HEK293 (cell line): ENCODE results near the gene ZNF296.

Source experiments
- CTCF ChIA-PET: fragments of 350-600 bp; formaldehyde crosslinking; extraction: SDS; loops from one replicate; lab custom pipeline; 2021; ENCODE audit warnings: antibody characterized with exemption; lab: Yijun Ruan, JAX
- POLR2A ChIA-PET: fragments of 300-600 bp; formaldehyde crosslinking; extraction: SDS; loops from one replicate; lab custom pipeline; 2020; ENCODE audit warnings: antibody characterized with exemption, inconsistent platforms; lab: Yijun Ruan, JAX
- H3K27ac ChIP-seq: fragments of 200-500 bp; sonication (Bioruptor generic); 2 replicates; pipeline ENCODE4 v1.5.1; 2014; ENCODE audit warnings: low read depth, low read length, control low read depth, inconsistent platforms; ENCODE audit errors: extremely low read depth
- H3K36me3 ChIP-seq, 2 experiments: fragments of 200-500 bp in 1 of 2; sonication (Bioruptor generic) in 1 of 2; 1 replicate in 1 of 2; 2 replicates in 1 of 2; pipeline ENCODE4 v1.5.1; 2014 to 2017; ENCODE audit warnings: inconsistent platforms in 2 of 2, low read length in 2 of 2; ENCODE audit not compliant: control insufficient read depth in 2 of 2, insufficient read depth in 1 of 2
- H3K4me1 ChIP-seq: fragments of 200-500 bp; sonication (Bioruptor generic); 2 replicates; pipeline ENCODE4 v1.5.1; 2014; ENCODE audit warnings: mild to moderate bottlenecking, low read length, inconsistent platforms; ENCODE audit not compliant: control insufficient read depth, insufficient read depth
- H3K4me3 ChIP-seq: 2 replicates; pipeline ENCODE4 v1.5.1; 2011; ENCODE audit warnings: low read depth, mild to moderate bottlenecking, control low read depth, low read length, moderate library complexity
- H3K9me3 ChIP-seq: fragments of 200-500 bp; sonication (Bioruptor generic); 2 replicates; pipeline ENCODE4 v1.5.1; 2014; ENCODE audit warnings: low read depth, low read length, inconsistent platforms; ENCODE audit not compliant: control insufficient read depth, insufficient read depth
- MEIS1 ChIP-seq: sonication (generic); formaldehyde crosslinking; IDR thresholded peaks from 2 replicates; pipeline ENCODE4 v1.8.1; 2022; ENCODE audit warnings: missing genetic modification reagents, mild to moderate bottlenecking, borderline replicate concordance
- MYNN ChIP-seq: fragments of 450-650 bp; formaldehyde crosslinking; IDR thresholded peaks from 2 replicates; pipeline ENCODE4 v1.5.1; 2016; ENCODE audit warnings: missing biosample characterization, missing genetic modification characterization, borderline replicate concordance
- ZFHX2 ChIP-seq: fragments of 450-650 bp; formaldehyde crosslinking; conservative IDR thresholded peaks from 2 replicates; pipeline ENCODE4 v1.5.1; 2016; ENCODE audit warnings: missing biosample characterization, missing genetic modification characterization
- ZFP3 ChIP-seq: fragments of 450-650 bp; formaldehyde crosslinking; IDR thresholded peaks from 2 replicates; pipeline ENCODE4 v1.5.1; 2016; ENCODE audit warnings: low read depth, missing biosample characterization, missing genetic modification characterization
- ZIC2 ChIP-seq: fragments of 450-650 bp; formaldehyde crosslinking; IDR thresholded peaks from 2 replicates; pipeline ENCODE4 v1.5.1; 2016; ENCODE audit warnings: missing biosample characterization, missing genetic modification characterization
- ZNF157 ChIP-seq: fragments of 450-650 bp; formaldehyde crosslinking; IDR thresholded peaks from 2 replicates; pipeline ENCODE4 v1.5.1; 2016; ENCODE audit warnings: missing biosample characterization, missing genetic modification characterization
- ZNF292 ChIP-seq: fragments of 450-650 bp; formaldehyde crosslinking; IDR thresholded peaks from 2 replicates; pipeline ENCODE4 v1.5.1; 2016; ENCODE audit warnings: low read depth, missing biosample characterization, missing genetic modification characterization, borderline replicate concordance
- ZNF366 ChIP-seq: fragments of 450-650 bp; formaldehyde crosslinking; conservative IDR thresholded peaks from 2 replicates; pipeline ENCODE4 v1.5.1; 2016; ENCODE audit warnings: missing biosample characterization, missing genetic modification characterization
- ZNF544 ChIP-seq: fragments of 450-650 bp; formaldehyde crosslinking; IDR thresholded peaks from 2 replicates; pipeline ENCODE4 v1.5.0; 2017; ENCODE audit warnings: missing biosample characterization, missing genetic modification characterization
- ZNF664 ChIP-seq: fragments of 450-650 bp; formaldehyde crosslinking; IDR thresholded peaks from 2 replicates; pipeline ENCODE4 v1.5.1; 2016; ENCODE audit warnings: missing biosample characterization, missing genetic modification characterization
- ZNF768 ChIP-seq: fragments of 450-650 bp; formaldehyde crosslinking; IDR thresholded peaks from 2 replicates; pipeline ENCODE4 v1.5.1; 2018; ENCODE audit warnings: missing biosample characterization, mild to moderate bottlenecking, missing genetic modification characterization
- ZNF792 ChIP-seq: fragments of 450-650 bp; formaldehyde crosslinking; IDR thresholded peaks from 2 replicates; pipeline ENCODE4 v1.5.1; 2016; ENCODE audit warnings: missing biosample characterization, missing genetic modification characterization
- TF ChIP-seq, protein P1 (sequence below): fragments of 450-650 bp; formaldehyde crosslinking; IDR thresholded peaks from 2 replicates; pipeline ENCODE4 v1.5.1; 2017; ENCODE audit warnings: missing biosample characterization, mild to moderate bottlenecking, missing genetic modification characterization, moderate library complexity
- TF ChIP-seq, protein P2 (sequence below): fragments of 450-650 bp; formaldehyde crosslinking; conservative IDR thresholded peaks from 2 replicates; pipeline ENCODE4 v1.5.1; 2016; ENCODE audit warnings: low read depth, missing biosample characterization, missing genetic modification characterization
- TF ChIP-seq, protein P3 (sequence below): fragments of 450-650 bp; formaldehyde crosslinking; IDR thresholded peaks from 2 replicates; pipeline ENCODE4 v1.5.1; 2016; ENCODE audit warnings: missing biosample characterization, missing genetic modification characterization, borderline replicate concordance
- TF ChIP-seq, protein P4 (sequence below): fragments of 450-650 bp; formaldehyde crosslinking; IDR thresholded peaks from 2 replicates; pipeline ENCODE4 v1.5.1; 2016; ENCODE audit warnings: missing biosample characterization, missing genetic modification characterization
- TF ChIP-seq, protein P5 (sequence below): fragments of 450-650 bp; formaldehyde crosslinking; IDR thresholded peaks from 2 replicates; pipeline ENCODE4 v1.5.1; 2016; ENCODE audit warnings: missing biosample characterization, missing genetic modification characterization

Gene ZNF296

DNA sequence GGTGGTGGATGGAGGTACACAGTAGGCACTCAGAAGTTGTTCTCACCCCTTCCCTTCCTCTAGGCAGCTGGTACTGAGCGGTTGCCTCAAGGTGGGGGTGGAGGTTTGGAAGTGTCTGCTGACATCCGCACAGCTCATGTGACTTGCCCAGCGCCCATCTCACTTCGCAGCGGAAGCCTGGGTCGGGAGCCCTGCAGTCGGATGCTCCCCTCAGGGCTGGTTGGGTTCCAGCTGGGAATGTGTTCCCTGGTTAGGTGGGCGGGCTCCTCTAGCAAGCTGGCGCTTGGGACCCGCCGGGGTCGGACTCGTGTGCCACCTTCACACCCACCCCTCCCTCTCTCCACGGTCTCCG, 26.9 kb upstream of the ZNF296 start:
- H3K4me1 ChIP-seq, result peaks cover 22% of the 10 kb centered on the region
- no peak overlapping the region for H3K4me3 ChIP-seq
- POLR2A ChIA-PET, result interaction anchor here (0.8 to 3.2 kb wide), 4 partner anchors 10 to 20 kb away, joined by 3 to 20 read pairs (median 4); partner anchors contain the start of gene PPP1R37
- TF ChIP-seq ZNF366 (tag by site-specific recombination) (no peak), ZFHX2 (peak; percentile 34), ZNF664 (tag by site-specific recombination) (peak; percentile 62), ZIC2 (tag by site-specific recombination) (peak; percentile 81; the same call in 1 of the 2 replicates), ZNF544 (no peak), ZNF792 (tag by site-specific recombination) (0 out of 2 replicates have a peak, but pooled peaks have one; percentile 28), ZNF292 (tag by site-specific recombination) (no peak), ZFP3 (tag by site-specific recombination) (no peak)
- TF ChIP-seq, protein P1, sequence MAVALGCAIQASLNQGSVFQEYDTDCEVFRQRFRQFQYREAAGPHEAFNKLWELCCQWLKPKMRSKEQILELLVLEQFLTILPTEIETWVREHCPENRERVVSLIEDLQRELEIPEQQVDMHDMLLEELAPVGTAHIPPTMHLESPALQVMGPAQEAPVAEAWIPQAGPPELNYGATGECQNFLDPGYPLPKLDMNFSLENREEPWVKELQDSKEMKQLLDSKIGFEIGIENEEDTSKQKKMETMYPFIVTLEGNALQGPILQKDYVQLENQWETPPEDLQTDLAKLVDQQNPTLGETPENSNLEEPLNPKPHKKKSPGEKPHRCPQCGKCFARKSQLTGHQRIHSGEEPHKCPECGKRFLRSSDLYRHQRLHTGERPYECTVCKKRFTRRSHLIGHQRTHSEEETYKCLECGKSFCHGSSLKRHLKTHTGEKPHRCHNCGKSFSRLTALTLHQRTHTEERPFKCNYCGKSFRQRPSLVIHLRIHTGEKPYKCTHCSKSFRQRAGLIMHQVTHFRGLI (tag by site-specific recombination), result no peak
- TF ChIP-seq, protein P2, sequence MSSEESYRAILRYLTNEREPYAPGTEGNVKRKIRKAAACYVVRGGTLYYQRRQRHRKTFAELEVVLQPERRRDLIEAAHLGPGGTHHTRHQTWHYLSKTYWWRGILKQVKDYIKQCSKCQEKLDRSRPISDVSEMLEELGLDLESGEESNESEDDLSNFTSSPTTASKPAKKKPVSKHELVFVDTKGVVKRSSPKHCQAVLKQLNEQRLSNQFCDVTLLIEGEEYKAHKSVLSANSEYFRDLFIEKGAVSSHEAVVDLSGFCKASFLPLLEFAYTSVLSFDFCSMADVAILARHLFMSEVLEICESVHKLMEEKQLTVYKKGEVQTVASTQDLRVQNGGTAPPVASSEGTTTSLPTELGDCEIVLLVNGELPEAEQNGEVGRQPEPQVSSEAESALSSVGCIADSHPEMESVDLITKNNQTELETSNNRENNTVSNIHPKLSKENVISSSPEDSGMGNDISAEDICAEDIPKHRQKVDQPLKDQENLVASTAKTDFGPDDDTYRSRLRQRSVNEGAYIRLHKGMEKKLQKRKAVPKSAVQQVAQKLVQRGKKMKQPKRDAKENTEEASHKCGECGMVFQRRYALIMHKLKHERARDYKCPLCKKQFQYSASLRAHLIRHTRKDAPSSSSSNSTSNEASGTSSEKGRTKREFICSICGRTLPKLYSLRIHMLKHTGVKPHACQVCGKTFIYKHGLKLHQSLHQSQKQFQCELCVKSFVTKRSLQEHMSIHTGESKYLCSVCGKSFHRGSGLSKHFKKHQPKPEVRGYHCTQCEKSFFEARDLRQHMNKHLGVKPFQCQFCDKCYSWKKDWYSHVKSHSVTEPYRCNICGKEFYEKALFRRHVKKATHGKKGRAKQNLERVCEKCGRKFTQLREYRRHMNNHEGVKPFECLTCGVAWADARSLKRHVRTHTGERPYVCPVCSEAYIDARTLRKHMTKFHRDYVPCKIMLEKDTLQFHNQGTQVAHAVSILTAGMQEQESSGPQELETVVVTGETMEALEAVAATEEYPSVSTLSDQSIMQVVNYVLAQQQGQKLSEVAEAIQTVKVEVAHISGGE, result peak; percentile 24; the same call in 1 of the 2 replicates
- TF ChIP-seq, all 188 proteins: peak for 5
- no peak overlapping the region for H3K27ac ChIP-seq
- CTCF ChIA-PET, result interaction anchor here (0.6 to 1.1 kb wide), 5 partner anchors 10 to 50 kb away, joined by 3 to 6 read pairs (median 3); no protein-coding TSS in a partner anchor
- H3K36me3 ChIP-seq, result peaks cover 0 to 19% of the 10 kb centered on the region in 2 experiments; a peak in 1 of 3 replicates
- H3K9me3 ChIP-seq, result no peaks in the 10 kb centered on the region

DNA sequence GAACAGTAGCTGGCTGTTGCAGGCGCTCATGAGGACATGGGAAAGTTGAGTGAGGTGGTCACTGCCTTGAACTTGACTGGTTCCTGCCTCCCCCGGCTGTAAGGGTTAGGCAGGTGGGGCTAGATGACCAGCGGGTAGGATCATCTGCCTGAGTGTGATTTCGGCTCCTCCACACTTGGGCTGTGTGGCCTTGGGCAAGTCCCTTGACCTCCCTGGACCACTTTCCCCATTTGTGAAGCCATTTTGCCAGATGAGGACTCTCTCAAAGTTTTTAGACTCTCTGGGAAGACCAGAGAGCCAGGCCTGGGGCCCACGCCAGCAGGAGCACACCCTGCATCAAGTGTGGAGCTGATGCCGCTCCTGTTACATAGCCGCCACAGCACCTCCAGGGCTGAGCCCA, 26.2 kb upstream of the ZNF296 start:
- H3K9me3 ChIP-seq, result no peaks in the 10 kb centered on the region
- POLR2A ChIA-PET, result interaction anchor here (3.2 kb wide), 1 partner anchor 10 kb away, joined by 20 read pairs; the partner anchor contains the start of gene PPP1R37
- H3K4me3 ChIP-seq, result no peak overlapping the region
- peaks cover 27% of the 10 kb centered on the region for H3K4me1 ChIP-seq
- TF ChIP-seq ZNF157 (tag by site-specific recombination) (no peak), ZNF768 (tag by site-specific recombination) (peak; percentile 40; the same call in 1 of the 2 replicates), MEIS1 (no peak)
- CTCF ChIA-PET, result interaction anchor here (0.5 kb wide), 1 partner anchor 19 kb away, joined by 3 read pairs; no protein-coding TSS in a partner anchor
- no peak overlapping the region for H3K27ac ChIP-seq
- peaks cover 0 to 22% of the 10 kb centered on the region in 2 experiments; a peak in 1 of 3 replicates for H3K36me3 ChIP-seq

DNA sequence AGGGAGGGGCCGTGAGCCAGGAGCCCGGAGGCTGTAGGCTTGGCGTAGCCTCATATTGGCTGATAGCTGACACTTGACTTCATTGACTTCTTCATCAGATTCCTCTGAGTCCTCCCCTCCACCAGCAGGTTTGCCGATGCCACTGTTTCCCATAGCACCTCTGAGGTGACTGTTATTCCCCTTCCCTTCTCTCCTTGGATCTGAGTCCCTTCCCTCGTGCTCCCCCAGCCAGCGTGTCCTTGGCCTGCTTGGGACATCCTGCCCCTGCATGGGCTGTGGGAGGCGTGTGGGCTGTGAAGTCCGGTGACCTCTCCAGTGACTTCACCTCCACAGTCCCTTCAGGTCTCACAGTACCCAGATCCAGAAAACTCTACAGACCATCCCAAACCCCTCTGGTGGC, 25.5 kb upstream of the ZNF296 start:
- Histone ChIP-seq H3K9me3 (no peaks in the 10 kb centered on the region), H3K36me3 (peaks cover 0 to 24% of the 10 kb centered on the region in 2 experiments; a peak in 1 of 3 replicates), H3K4me1 (peaks cover 27% of the 10 kb centered on the region), H3K27ac (no peak overlapping the region), H3K4me3 (no peak overlapping the region)
- ChIA-PET POLR2A (interaction anchor here (3.2 kb wide), 1 partner anchor 9 kb away, joined by 20 read pairs; the partner anchor contains the start of gene PPP1R37), CTCF (interaction anchor here (1.2 kb wide), 1 partner anchor 25 kb away, joined by 6 read pairs; no protein-coding TSS in a partner anchor)
- no peak for TF ChIP-seq MYNN (tag by site-specific recombination)
- TF ChIP-seq, protein P3, sequence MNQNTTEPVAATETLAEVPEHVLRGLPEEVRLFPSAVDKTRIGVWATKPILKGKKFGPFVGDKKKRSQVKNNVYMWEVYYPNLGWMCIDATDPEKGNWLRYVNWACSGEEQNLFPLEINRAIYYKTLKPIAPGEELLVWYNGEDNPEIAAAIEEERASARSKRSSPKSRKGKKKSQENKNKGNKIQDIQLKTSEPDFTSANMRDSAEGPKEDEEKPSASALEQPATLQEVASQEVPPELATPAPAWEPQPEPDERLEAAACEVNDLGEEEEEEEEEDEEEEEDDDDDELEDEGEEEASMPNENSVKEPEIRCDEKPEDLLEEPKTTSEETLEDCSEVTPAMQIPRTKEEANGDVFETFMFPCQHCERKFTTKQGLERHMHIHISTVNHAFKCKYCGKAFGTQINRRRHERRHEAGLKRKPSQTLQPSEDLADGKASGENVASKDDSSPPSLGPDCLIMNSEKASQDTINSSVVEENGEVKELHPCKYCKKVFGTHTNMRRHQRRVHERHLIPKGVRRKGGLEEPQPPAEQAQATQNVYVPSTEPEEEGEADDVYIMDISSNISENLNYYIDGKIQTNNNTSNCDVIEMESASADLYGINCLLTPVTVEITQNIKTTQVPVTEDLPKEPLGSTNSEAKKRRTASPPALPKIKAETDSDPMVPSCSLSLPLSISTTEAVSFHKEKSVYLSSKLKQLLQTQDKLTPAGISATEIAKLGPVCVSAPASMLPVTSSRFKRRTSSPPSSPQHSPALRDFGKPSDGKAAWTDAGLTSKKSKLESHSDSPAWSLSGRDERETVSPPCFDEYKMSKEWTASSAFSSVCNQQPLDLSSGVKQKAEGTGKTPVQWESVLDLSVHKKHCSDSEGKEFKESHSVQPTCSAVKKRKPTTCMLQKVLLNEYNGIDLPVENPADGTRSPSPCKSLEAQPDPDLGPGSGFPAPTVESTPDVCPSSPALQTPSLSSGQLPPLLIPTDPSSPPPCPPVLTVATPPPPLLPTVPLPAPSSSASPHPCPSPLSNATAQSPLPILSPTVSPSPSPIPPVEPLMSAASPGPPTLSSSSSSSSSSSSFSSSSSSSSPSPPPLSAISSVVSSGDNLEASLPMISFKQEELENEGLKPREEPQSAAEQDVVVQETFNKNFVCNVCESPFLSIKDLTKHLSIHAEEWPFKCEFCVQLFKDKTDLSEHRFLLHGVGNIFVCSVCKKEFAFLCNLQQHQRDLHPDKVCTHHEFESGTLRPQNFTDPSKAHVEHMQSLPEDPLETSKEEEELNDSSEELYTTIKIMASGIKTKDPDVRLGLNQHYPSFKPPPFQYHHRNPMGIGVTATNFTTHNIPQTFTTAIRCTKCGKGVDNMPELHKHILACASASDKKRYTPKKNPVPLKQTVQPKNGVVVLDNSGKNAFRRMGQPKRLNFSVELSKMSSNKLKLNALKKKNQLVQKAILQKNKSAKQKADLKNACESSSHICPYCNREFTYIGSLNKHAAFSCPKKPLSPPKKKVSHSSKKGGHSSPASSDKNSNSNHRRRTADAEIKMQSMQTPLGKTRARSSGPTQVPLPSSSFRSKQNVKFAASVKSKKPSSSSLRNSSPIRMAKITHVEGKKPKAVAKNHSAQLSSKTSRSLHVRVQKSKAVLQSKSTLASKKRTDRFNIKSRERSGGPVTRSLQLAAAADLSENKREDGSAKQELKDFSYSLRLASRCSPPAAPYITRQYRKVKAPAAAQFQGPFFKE (tag by site-specific recombination), result no peak
- TF ChIP-seq, protein P4, sequence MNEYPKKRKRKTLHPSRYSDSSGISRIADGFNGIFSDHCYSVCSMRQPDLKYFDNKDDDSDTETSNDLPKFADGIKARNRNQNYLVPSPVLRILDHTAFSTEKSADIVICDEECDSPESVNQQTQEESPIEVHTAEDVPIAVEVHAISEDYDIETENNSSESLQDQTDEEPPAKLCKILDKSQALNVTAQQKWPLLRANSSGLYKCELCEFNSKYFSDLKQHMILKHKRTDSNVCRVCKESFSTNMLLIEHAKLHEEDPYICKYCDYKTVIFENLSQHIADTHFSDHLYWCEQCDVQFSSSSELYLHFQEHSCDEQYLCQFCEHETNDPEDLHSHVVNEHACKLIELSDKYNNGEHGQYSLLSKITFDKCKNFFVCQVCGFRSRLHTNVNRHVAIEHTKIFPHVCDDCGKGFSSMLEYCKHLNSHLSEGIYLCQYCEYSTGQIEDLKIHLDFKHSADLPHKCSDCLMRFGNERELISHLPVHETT, result no peak
- TF ChIP-seq, protein P5, sequence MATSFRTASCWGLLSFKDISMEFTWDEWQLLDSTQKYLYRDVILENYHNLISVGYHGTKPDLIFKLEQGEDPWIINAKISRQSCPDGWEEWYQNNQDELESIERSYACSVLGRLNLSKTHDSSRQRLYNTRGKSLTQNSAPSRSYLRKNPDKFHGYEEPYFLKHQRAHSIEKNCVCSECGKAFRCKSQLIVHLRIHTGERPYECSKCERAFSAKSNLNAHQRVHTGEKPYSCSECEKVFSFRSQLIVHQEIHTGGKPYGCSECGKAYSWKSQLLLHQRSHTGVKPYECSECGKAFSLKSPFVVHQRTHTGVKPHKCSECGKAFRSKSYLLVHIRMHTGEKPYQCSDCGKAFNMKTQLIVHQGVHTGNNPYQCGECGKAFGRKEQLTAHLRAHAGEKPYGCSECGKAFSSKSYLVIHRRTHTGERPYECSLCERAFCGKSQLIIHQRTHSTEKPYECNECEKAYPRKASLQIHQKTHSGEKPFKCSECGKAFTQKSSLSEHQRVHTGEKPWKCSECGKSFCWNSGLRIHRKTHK (tag by site-specific recombination), result no peak
